SK-N-SH (cell line): Measurements from ENCODE around the gene SHISA5. TPM values are rescaled to one million over a fixed set of nuclear protein-coding genes. Genes with fewer than 3 reads are reported as not detected.
A peak's percentile ranks its signal among the peaks of the same experiment; 100 is the strongest.

Experiments used
- CHD2 ChIP-seq: fragments of 150-350 bp; IDR thresholded peaks from 2 replicates; pipeline ENCODE4 v1.6.1; 2018; ENCODE audit warnings: low read length; ENCODE audit not compliant: partially characterized antibody
- CTCF ChIP-seq: fragments of 200-600 bp; sonication (generic); IDR thresholded peaks from 2 replicates; pipeline ENCODE4 v1.6.1; 2017; ENCODE audit warnings: antibody characterized with exemption, mild to moderate bottlenecking, moderate library complexity
- ELF1 ChIP-seq: IDR thresholded peaks from 2 replicates; pipeline ENCODE4 v1.4.0; 2012
- EZH2phosphoT487 ChIP-seq: fragments of 200-600 bp; sonication (generic); IDR thresholded peaks from 2 replicates; pipeline ENCODE4 v1.6.1; 2017; ENCODE audit warnings: low read depth, mixed run types, mild to moderate bottlenecking, antibody characterized with exemption, moderate library complexity, borderline replicate concordance
- FOSL2 ChIP-seq: IDR thresholded peaks from 2 replicates; pipeline ENCODE4 v1.4.0; 2012; ENCODE audit warnings: low read depth, mild to moderate bottlenecking, moderate library complexity, borderline replicate concordance
- FOXJ3 ChIP-seq: sonication (generic); formaldehyde crosslinking; IDR thresholded peaks from 2 replicates; pipeline ENCODE4 v1.5.1; 2020; ENCODE audit warnings: mild to moderate bottlenecking, missing genetic modification reagents
- GATA2 ChIP-seq: sonication (generic); formaldehyde crosslinking; IDR thresholded peaks from 2 replicates; pipeline ENCODE4 v1.5.0; 2020; ENCODE audit warnings: mild to moderate bottlenecking, missing genetic modification reagents
- JUND ChIP-seq: IDR thresholded peaks from 2 replicates; pipeline ENCODE4 v1.4.0; 2012
- MAX ChIP-seq: IDR thresholded peaks from 2 replicates; pipeline ENCODE4 v1.4.0; 2012; ENCODE audit warnings: low read depth
- MEF2A ChIP-seq: IDR thresholded peaks from 2 replicates; pipeline ENCODE4 v1.4.0; 2012; ENCODE audit warnings: low read depth, borderline replicate concordance
- NFIC ChIP-seq: IDR thresholded peaks from 2 replicates; pipeline ENCODE4 v1.4.0; 2012; ENCODE audit warnings: borderline replicate concordance
- PBX3 ChIP-seq: IDR thresholded peaks from 2 replicates; pipeline ENCODE4; 2012
- POLR2AphosphoS5 ChIP-seq: IDR thresholded peaks from 2 replicates; pipeline ENCODE4 v1.6.1; 2012; ENCODE audit warnings: low read depth, low read length
- REST ChIP-seq: IDR thresholded peaks from 2 replicates; pipeline ENCODE4 v1.6.1; 2012; ENCODE audit warnings: mild to moderate bottlenecking, low read depth, low read length, moderate library complexity
- RFX5 ChIP-seq: IDR thresholded peaks from 2 replicates; pipeline ENCODE4 v1.6.1; 2012; ENCODE audit warnings: mild to moderate bottlenecking, improper control_type of control experiment, low read length
- SMC3 ChIP-seq: IDR thresholded peaks from 2 replicates; pipeline ENCODE4 v1.6.1; 2012; ENCODE audit warnings: low read depth, low read length, improper control_type of control experiment
- TAF1 ChIP-seq: IDR thresholded peaks from 2 replicates; pipeline ENCODE4 v1.6.1; 2012; ENCODE audit warnings: low read depth, mild to moderate bottlenecking, low read length, moderate library complexity, borderline replicate concordance
- USF2 ChIP-seq: fragments of 150-350 bp; IDR thresholded peaks from 2 replicates; pipeline ENCODE4 v1.6.1; 2017; ENCODE audit warnings: antibody characterized with exemption, low read length, low read depth, borderline replicate concordance
- polyA plus RNA-seq, 3 experiments: library from polyadenylated mRNA; depleted of rRNA; stranded (reverse); fragments of >200 nt; gene quantifications; 2 replicates each; pipeline ENCODE4 v1.2.3, GENCODE V29; 2012

Gene SHISA5
- polyA plus RNA-seq, 1 of the 3 experiments (the other 2 are of a cell fraction): 194 TPM

- TF ChIP-seq USF2: no peak
- peak; percentile 77 for TF ChIP-seq JUND
- peak; percentile 89 for TF ChIP-seq SMC3
- no peak for TF ChIP-seq FOXJ3 (CRISPR knock-in tag)
- 0 out of 2 replicates have a peak, but pooled peaks have one; percentile 37 for TF ChIP-seq POLR2AphosphoS5
- no peak for TF ChIP-seq TAF1
- TF ChIP-seq MAX: peak; percentile 88
- TF ChIP-seq CHD2: no peak
- peak; percentile 75 for TF ChIP-seq FOSL2
- no peak for TF ChIP-seq ELF1
- no peak for TF ChIP-seq REST
- TF ChIP-seq PBX3: peak; percentile 55; the same call in 1 of the 2 replicates
- TF ChIP-seq EZH2phosphoT487: no peak
- TF ChIP-seq RFX5: no peak
- TF ChIP-seq GATA2 (CRISPR knock-in tag): peak; percentile 58
- TF ChIP-seq NFIC: peak; percentile 42; the same call in 1 of the 2 replicates
- TF ChIP-seq CTCF: peak; percentile 58
- no peak for TF ChIP-seq MEF2A
Measured at GRCh38 chr3:48507256-48508061, 3.5 kb upstream of the SHISA5 start (continued).
